GM21515 (cell line): ENCODE data around the gene AKR1B1.

Experiments
- ATAC-seq: cut with Tn5 transposase; IDR thresholded peaks from one replicate; pipeline ENCODE4 v1.9.1; 2021; ENCODE audit not compliant: unreplicated experiment

The AKR1B1 gene

GRCh38 chr7:134446446-134446845 lies 12.5 kb downstream of the AKR1B1 start:
- ATAC-seq, result no peak

DNA sequence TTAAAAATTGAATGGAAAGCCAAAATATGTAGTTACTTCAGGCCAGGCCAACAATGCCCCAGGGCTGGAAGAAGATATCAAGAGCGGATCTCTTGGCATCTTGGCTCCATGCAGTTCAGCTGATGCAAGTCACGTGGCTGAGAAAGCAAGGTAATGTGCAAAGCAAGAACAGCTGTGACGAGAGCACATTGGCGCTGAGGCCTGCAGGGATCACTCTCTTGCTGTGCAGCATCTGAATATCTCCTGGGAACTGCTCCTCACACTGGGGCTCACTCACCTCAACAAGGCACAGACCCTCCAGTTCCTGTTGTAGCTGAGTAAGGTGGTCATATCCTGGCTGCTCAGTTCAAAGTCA lies 14.0 kb downstream of the AKR1B1 start:
- no peak for ATAC-seq

- ATAC-seq, result no peak
These were observed 14.5 kb downstream of the AKR1B1 start for GRCh38 chr7:134444198-134444960.

- no peak for ATAC-seq
These were observed 15.4 kb downstream of the AKR1B1 start for GRCh38 chr7:134443396-134444070.

- no peak for ATAC-seq
These were observed 16.3 kb downstream of the AKR1B1 start for GRCh38 chr7:134442441-134443220.

DNA sequence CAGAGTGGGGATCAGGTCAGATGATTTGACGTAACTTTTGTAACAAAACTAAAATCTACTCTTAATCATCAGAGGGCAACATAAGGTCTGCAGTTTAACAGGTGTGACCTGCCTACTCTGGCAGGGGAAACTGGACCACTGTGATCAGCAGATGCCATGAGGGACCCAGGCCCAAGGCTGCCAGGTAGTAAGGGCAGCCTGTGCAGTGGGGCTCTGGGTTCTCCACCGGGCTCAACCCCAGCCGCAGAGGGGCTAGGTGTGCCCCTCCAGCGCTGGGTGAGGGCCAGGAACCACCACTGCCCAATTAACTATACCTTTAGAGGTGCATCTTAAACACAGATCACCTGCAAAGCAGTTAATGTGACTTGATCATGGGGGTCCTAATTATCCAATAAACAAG lies 17.6 kb downstream of the AKR1B1 start:
- ATAC-seq, result no peak

DNA sequence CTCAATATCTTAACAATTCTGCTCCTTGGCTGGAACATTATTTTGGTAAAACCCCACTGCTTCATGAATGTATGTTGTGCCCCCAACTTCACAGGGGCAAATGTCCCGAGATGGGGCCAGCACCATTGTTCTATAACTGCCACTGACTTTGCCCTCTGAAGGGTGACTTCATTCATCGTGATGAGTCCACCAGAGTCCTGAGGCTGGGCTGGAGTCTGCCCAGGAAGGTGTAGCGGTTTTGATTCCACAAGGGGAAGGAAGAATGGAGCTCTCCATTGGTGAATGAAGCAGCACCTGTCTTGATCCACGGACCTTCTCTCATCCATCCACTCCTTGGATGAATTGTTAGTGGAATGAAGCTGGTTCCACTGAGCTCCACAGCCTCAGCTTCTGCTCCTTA lies 18.4 kb downstream of the AKR1B1 start:
- ATAC-seq, result no peak

DNA sequence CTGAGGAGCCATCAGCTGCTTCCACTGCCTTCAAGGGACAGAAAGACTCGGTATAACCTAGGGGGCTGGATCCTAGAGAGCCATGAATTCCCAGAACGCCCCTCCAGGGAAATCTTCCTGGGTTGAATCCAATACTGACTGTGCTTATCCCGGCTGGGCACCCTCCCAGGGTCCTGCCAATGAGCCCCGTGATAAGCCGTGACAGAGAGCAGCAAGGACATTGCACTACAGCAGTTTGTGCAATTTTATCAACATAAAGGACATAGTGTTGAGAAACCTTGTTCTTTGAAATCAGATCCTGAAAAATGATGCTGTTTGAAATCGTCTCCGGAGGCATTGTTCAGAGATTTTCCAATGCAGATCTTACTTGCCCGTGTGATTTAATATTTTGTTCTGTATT lies 18.8 kb downstream of the AKR1B1 start:
- ATAC-seq, result no peak

GRCh38 chr7:134438946-134439345 lies 20.0 kb downstream of the AKR1B1 start:
- no peak for ATAC-seq

DNA sequence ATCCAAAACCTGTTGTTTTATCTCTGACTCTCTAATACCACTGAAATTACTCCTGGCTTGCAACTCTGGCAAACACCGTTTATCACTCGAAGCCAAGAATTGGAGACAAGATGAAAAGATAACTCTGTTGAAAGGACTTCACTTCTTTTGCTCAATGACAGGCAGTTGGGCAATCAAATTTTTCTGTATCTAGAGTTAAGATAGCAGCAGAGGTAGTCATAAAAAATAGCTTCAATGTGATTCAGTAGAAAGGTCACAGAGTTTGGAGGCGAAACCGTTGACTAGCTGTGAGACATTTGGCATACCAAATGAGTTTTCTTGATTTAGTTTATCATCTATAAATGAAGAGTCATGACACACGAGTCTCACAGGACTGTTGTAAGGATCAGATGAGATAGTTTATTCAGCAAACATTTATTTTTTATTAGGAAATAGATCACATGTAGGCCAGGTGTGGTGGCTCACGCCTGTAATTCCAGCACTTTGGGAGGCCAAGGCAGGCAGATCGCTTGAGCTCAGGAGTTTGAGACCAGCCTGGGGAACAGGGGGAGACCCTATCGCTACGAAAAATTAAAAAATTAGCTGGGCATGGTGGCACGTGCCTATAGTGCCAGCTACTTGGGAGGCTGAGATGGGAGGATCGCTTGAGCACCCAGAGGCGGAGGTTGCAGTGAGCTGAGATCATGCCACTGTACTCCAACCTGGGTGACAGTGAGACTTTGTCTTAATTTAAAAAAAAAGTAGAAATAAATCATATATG lies 23.6 kb downstream of the AKR1B1 start:
- ATAC-seq, result no peak

- no peak for ATAC-seq
These were observed 24.2 kb downstream of the AKR1B1 start for GRCh38 chr7:134434701-134435100.

GRCh38 chr7:134433430-134433829 lies 25.5 kb downstream of the AKR1B1 start:
- no peak for ATAC-seq

- ATAC-seq, result peak; percentile 96
These were observed 26.4 kb downstream of the AKR1B1 start for GRCh38 chr7:134432296-134433152.

GRCh38 chr7:134431815-134432214 lies 27.1 kb downstream of the AKR1B1 start:
- ATAC-seq, result no peak

GRCh38 chr7:134429481-134429880 lies 29.4 kb downstream of the AKR1B1 start:
- ATAC-seq, result no peak

- no peak for ATAC-seq
These were observed 30.0 kb downstream of the AKR1B1 start for GRCh38 chr7:134428942-134429341.

DNA sequence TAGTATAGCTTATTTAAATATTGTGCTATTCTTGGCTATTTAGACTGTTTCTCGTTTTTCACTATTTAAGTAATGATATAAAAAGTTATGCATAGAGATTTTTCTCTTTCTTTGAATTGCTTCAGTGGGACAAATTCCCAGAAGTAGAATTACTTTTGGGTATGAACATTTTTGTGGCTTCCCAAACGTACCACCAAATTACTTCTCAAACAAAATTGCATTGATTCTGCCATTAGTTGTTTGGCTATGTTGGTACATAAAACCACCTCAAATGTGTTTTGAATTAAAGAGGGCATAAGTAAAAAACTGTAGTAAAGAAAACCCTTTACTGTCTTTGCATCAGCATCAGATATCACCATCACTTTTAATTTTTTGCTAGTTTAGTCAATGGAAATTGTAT lies 31.0 kb downstream of the AKR1B1 start:
- ATAC-seq, result no peak

GRCh38 chr7:134425777-134426176 lies 33.1 kb downstream of the AKR1B1 start:
- ATAC-seq, result no peak

GRCh38 chr7:134422638-134423037 lies 36.3 kb downstream of the AKR1B1 start:
- ATAC-seq, result no peak

DNA sequence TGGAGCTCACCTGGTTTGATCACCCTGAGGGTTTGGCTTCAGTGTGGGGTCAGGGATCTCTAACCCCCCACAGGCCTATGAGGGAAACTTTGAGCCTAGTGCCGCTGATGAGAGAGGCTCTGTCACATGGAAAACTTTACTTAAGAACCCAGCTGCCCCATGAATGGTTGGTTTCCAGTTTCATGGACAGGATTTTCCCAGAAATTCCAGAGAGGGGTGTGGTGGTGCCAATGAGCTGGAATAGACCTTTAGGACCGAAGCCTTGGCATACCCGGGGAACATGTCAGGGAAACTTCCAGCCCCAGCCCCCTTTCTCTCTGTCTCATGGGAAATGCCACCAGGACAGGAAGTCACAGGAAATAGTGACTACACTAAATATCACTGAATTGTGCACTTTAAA lies 36.9 kb downstream of the AKR1B1 start:
- no peak for ATAC-seq
